ENCODE data around the gene ZCCHC4. TPM values are rescaled to one million over a fixed set of nuclear protein-coding genes. Genes with fewer than 3 reads are reported as not detected.
"Not testable (repeated sequence)": the region's sequence is repeated elsewhere in the genome, so short reads cannot be mapped to it uniquely, and the experiment has no call there.

ZCCHC4 gene
- total RNA-seq, 2 donors from 2014 or later = 12.7 to 17.2 TPM

DNA sequence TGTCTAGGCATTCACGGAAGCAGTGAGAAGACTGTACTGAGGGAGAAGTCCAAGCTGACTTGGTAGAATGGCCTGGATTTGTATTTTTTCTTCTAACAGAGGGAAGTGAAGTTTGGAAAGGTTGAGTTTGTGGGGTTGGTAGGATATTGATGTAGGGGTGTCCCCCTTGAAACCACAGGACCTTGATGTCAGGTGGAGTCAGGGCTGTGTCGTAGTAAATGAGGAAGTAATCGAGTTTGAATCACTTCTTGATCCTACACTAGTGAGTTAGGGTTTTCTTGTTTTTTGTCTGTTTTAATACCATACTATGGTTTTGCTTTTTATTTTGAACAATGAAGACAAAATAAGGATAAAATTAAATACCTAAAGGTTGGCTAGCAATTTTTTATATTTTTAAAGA, 34.3 kb downstream of the ZCCHC4 start:
- H3K27me3 Mint-ChIP-seq = no peaks in the 10 kb centered on the region
- ATAC-seq (replicated peaks) = peak; percentile 57
- H3K4me1 Mint-ChIP-seq = peaks cover 3% of the 10 kb centered on the region
- no peaks in the 10 kb centered on the region for H3K9me3 Mint-ChIP-seq
- peak overlapping the region; percentile 1 for H3K27ac Mint-ChIP-seq
- H3K36me3 Mint-ChIP-seq (ENCODE audit: low read depth) = peaks cover 28% of the 10 kb centered on the region
- no peak overlapping the region for H3K4me3 Mint-ChIP-seq

DNA sequence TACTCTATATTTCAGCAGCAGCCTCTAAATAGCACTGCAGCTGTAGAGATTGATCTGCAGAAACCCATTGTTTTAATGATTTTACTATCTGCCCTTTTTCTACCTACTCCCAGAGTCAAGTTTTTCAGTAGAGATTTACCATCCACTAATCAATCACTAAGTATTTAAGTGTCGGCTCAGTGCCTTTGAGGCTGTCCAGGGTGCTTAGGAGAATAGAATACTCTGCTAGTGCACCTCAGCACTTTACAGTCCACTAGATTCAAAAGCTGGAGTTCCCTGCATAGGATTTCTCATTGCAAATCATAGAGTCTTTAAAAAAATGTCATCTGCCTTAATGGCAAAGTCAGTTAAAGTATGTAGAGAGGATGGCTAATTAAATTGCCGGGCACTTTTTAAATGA, 34.9 kb downstream of the ZCCHC4 start:
- no peak for ATAC-seq (replicated peaks)
- Mint-ChIP-seq H3K27ac (no peak overlapping the region), H3K4me1 (peaks cover 3% of the 10 kb centered on the region), H3K4me3 (no peak overlapping the region), H3K27me3 (no peaks in the 10 kb centered on the region), H3K36me3 (ENCODE audit: low read depth) (peaks cover 34% of the 10 kb centered on the region), H3K9me3 (no peaks in the 10 kb centered on the region)

DNA sequence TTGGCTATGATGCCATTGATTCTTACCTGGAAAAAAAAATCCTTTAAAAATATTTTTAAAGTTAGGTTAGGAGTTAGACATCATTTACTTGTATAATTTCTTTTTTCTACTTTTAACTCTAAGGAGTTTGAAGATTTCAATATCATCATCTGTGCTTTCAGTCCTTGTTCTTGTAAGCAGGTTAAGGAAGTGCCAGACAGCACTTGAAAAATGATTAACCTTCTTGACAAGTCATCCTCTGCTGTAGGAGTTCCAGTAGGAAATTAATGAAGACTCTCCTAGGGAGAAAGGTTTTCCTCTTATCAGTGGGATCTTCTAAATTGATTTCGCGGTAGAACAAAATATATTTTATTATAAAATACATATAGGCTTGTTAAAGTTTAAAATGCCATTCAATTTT, 35.4 kb downstream of the ZCCHC4 start:
- no peak overlapping the region for H3K4me3 Mint-ChIP-seq

DNA sequence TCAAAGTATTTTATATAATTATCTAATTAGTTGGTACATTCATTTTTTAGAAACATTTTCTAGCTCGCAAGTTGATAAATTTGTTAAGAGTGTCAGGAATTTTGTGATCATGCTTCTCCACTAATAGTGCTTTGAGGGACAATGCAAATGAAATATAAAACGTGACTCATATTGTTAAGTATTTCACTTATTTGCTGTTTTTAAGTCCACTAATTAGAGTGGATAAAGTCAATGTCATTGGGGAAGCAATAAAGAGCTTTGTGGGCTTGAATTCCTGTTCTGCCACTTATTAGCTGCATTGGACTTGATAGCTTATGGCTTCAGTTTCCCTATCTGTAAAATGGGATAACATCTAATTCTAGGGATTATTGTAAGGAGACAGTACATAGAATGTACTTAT, 38.0 kb downstream of the ZCCHC4 start:
- H3K4me3 Mint-ChIP-seq = no peak overlapping the region
- ATAC-seq (replicated peaks) = no peak
- H3K27ac Mint-ChIP-seq = no peak overlapping the region
- peaks cover 32% of the 10 kb centered on the region for H3K36me3 Mint-ChIP-seq (ENCODE audit: low read depth)
- H3K27me3 Mint-ChIP-seq = no peaks in the 10 kb centered on the region
- peaks cover 3% of the 10 kb centered on the region for H3K4me1 Mint-ChIP-seq
- H3K9me3 Mint-ChIP-seq = no peaks in the 10 kb centered on the region

More for the DNA sequence above, 35.4 kb downstream of the ZCCHC4 start:
- Mint-ChIP-seq H3K27me3 (no peaks in the 10 kb centered on the region), H3K27ac (no peak overlapping the region), H3K9me3 (no peaks in the 10 kb centered on the region), H3K36me3 (ENCODE audit: low read depth) (peaks cover 35% of the 10 kb centered on the region), H3K4me1 (peaks cover 3% of the 10 kb centered on the region)
- ATAC-seq (replicated peaks) = no peak

DNA sequence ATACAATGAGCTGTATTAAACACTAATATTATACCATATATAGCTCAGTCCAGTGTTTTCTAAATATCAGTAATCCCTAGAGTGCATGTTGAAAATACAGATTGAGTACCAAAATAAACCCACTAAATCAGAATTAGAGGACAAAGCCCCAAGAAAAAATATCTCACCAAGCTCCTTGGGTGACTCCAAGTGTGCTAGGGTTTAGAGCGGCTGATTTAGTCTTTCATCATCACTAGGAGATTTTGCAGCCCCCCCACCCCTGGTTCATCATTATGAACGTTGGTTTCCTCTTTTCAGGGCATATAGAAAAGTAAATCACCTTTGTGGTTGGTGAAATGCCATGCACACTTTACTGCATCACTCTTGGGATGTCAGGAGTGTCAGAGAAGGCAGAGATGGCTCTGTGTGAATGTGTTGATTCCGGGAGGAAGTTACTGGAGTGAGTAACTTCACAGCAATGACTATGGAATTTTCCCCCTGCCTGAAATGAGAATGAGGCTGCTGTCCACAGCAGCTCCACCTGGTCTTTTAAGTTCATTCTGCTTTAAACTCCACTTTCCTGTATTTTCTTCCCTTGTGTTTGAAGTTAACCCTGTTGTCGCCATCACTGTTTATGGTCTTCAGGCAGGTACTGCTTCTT, 39.3 kb downstream of the ZCCHC4 start:
- H3K27ac Mint-ChIP-seq = peak overlapping the region; percentile 41
- H3K4me3 Mint-ChIP-seq = no peak overlapping the region
- no peaks in the 10 kb centered on the region for H3K9me3 Mint-ChIP-seq
- no peaks in the 10 kb centered on the region for H3K27me3 Mint-ChIP-seq
- ATAC-seq (replicated peaks) = no peak
- H3K36me3 Mint-ChIP-seq (ENCODE audit: low read depth) = peaks cover 38% of the 10 kb centered on the region
- H3K4me1 Mint-ChIP-seq = no peaks in the 10 kb centered on the region

DNA sequence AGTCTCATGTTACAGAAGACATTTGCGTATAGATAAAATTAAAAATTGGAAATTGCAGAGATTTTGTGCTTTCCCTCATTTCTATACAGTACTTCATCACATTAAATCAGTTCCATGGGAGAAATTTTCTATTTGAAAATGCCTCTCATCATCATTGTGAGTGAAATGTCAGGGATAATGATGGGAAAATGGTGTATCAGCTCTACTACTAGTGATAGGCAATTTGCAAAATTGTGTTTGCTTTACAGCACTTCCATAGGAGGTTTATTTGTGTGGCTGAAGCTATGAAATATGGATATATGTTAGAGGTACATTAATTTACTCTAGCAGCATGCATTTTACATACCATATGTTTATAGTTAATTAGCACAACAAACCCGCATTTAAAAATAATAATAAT, 43.5 kb downstream of the ZCCHC4 start:
- Mint-ChIP-seq H3K9me3 (no peaks in the 10 kb centered on the region), H3K36me3 (ENCODE audit: low read depth) (peaks cover 26% of the 10 kb centered on the region), H3K27ac (no peak overlapping the region), H3K4me1 (no peaks in the 10 kb centered on the region), H3K4me3 (no peak overlapping the region), H3K27me3 (no peaks in the 10 kb centered on the region)
- no peak for ATAC-seq (replicated peaks)

DNA sequence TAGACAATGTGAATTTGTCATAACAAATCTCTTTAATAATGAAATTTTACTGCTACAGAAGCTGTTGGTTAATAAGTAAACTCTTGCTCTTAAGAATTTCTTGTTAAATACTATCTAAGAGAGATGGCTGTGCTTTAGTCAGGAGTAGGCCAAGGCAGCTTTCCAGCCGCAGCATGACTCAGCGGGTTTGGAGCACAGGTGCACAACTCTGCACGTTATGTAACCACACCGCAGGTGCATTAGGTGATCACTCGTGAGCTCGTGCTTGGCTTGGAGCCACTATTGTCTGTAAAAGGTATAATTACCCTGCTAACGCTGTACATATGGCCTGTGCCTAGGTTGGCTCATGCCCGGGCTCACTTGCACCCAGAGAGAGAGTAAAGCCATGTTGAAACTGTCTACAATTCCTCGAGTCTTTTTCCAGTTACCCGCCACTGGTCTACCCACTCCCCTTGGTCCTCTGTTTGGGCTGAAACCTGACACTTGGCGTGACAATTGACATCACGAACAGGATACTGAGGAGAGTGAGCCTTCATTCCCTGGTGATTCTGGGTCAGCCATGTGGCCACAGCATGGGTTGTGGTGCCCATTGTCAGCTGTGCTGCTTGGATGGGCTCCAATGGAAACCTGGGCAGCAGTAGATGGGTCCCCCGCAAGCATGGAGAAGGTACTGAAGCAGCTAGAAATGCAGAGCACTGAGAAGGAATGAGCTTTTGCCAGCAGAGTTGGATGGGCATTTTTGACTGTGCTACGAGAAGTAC, 46.1 kb downstream of the ZCCHC4 start:
- Mint-ChIP-seq H3K27ac (no peak overlapping the region), H3K27me3 (no peaks in the 10 kb centered on the region), H3K4me1 (no peaks in the 10 kb centered on the region), H3K9me3 (no peaks in the 10 kb centered on the region), H3K36me3 (ENCODE audit: low read depth) (peaks cover 22% of the 10 kb centered on the region), H3K4me3 (no peak overlapping the region)
- ATAC-seq (replicated peaks) = no peak

DNA sequence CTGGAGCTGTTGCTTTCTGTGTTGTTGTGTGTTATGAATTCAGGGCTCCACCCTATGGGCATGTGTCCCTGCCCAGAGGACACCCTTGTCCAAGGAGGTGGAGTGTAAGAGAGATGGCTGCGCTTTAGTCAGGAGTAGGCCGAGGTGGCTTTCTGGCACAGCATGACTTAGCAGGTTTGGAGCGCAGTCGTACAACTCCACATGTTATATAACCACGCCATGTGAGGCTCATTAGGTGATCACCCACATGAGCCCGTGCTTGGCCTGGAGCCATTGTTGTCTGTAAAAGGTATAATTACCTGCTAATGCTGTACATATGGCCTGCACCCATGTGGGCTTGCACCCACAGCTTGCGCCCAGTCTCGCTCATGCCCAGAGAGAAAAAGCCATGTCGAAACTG, 48.7 kb downstream of the ZCCHC4 start:
- Mint-ChIP-seq H3K27me3 (no peaks in the 10 kb centered on the region), H3K9me3 (no peaks in the 10 kb centered on the region), H3K36me3 (ENCODE audit: low read depth) (peaks cover 30% of the 10 kb centered on the region), H3K4me3 (no peak overlapping the region), H3K27ac (no peak overlapping the region), H3K4me1 (no peaks in the 10 kb centered on the region)
- no peak for ATAC-seq (replicated peaks)

DNA sequence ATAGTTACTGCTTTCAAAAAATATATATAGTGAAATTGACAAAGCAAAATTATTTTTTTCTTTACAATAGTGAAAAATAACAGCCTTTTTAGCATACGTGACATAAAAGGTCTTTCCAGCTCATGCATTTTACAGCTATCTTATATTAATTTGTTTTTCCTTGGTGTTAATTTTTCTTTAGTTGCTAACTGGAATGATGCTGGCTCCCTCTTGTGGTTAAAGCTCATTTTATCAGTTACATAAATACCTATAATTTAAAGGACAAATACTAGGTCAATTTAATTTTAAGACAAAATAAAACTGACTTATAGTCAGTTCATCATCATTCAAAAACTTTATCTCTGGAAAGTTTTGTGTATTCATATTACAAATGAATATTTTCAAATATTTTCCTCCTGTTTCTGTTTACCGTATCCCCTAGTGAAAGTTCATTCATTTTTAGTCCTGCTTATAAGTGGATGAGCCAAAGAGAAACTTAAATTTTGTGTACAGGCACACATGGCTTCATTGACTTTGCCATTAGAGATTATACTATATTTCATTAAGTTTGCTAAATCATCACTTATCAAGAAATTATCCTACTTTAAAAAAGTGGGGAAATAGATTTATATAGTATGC, 54.5 kb downstream of the ZCCHC4 start:
- no peak for ATAC-seq (replicated peaks)
- Mint-ChIP-seq H3K27ac (no peak overlapping the region), H3K4me1 (no peaks in the 10 kb centered on the region), H3K4me3 (no peak overlapping the region), H3K36me3 (ENCODE audit: low read depth) (peaks cover 43% of the 10 kb centered on the region), H3K27me3 (no peaks in the 10 kb centered on the region), H3K9me3 (no peaks in the 10 kb centered on the region)

DNA sequence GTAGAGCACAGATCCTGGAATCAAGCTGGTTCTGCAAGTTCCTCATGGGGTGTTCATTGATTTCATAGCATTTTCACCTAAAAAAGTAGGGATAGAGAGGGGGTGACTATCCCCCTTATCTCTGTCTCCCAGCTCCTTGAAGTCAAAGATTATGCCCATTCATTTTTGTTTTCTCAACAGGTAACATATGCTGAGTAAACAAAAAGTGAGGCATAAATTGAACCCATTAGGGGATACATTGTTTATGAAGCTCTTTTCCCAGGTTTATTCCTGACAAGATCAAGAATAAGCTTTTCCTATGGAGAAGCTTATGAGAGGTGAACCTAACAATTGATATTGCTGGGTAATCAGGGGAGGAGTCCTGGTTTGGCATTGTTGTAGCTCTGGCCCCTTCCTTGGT, 55.3 kb downstream of the ZCCHC4 start:
- H3K4me3 Mint-ChIP-seq = no peak overlapping the region
- no peak overlapping the region for H3K27ac Mint-ChIP-seq
- no peaks in the 10 kb centered on the region for H3K9me3 Mint-ChIP-seq
- H3K36me3 Mint-ChIP-seq (ENCODE audit: low read depth) = peaks cover 43% of the 10 kb centered on the region
- no peak for ATAC-seq (replicated peaks)
- no peaks in the 10 kb centered on the region for H3K4me1 Mint-ChIP-seq
- H3K27me3 Mint-ChIP-seq = no peaks in the 10 kb centered on the region

DNA sequence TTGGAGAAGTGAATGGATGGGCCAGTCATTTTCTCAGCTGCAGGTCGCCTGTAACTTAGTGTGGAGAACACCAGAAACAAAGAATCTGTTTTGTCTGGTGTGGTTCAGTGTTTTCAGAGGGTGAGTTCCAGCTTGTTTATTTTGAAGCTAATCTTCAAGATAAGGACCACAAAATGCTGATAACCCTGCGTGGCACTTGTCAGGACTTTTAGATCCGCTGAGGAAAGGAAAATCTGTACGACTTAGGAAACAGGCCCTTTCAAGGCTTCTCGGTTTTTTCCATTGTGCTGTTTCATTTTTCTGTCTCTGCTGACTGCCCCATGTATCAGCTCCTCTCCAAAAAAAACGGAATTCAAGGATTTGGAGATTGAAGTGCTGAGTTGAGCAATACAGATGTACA, 55.7 kb downstream of the ZCCHC4 start:
- H3K27ac Mint-ChIP-seq = no peak overlapping the region
- H3K27me3 Mint-ChIP-seq = no peaks in the 10 kb centered on the region
- peaks cover 39% of the 10 kb centered on the region for H3K36me3 Mint-ChIP-seq (ENCODE audit: low read depth)
- H3K4me1 Mint-ChIP-seq = no peaks in the 10 kb centered on the region
- H3K9me3 Mint-ChIP-seq = no peaks in the 10 kb centered on the region
- no peak overlapping the region for H3K4me3 Mint-ChIP-seq
- ATAC-seq (replicated peaks) = no peak

DNA sequence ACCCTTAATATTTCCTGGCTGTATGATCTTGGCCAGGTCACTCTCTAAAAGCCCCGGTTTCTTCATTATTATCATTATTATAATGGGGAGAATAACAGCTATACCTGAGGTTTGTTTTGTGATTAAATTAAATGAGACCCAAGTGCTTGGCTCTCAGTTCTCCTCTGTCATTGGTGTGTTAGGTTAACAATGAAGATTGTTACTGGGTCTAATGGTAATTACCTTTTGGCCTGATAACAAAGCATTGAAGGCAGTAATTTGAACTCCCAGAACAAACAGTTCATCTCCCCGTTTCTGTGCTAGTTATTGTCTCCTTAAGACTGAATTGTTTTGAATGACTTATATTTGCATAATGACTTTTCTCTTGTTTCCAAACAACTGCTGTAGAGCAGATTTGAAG, 57.7 kb downstream of the ZCCHC4 start:
- Mint-ChIP-seq H3K4me1 (no peaks in the 10 kb centered on the region), H3K27ac (no peak overlapping the region), H3K9me3 (no peaks in the 10 kb centered on the region), H3K27me3 (no peaks in the 10 kb centered on the region), H3K4me3 (no peak overlapping the region), H3K36me3 (ENCODE audit: low read depth) (peaks cover 23% of the 10 kb centered on the region)
- no peak for ATAC-seq (replicated peaks)

DNA sequence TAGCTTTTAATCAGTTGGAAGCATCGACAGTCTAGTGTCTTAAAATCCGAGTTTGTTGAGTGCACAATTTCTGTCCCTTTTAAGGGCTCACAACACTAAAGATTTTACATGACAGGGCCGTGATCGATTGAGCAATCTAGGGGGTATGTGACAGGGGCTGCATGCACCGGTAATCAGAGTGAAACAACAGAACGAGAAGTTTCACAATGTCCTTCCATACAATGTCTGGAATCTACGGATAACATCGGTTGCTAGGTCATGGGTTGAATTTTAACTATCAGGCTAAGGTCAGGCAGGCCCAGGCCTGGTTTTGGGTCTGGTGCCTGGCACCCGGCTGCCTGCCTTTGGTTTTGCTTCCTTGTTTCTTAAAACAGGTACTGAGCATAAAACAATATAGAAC, 60.0 kb downstream of the ZCCHC4 start:
- H3K27me3 Mint-ChIP-seq; H3K4me1 Mint-ChIP-seq; H3K27ac Mint-ChIP-seq; H3K4me3 Mint-ChIP-seq; H3K9me3 Mint-ChIP-seq; ATAC-seq (replicated peaks): not testable (repeated sequence)
- peaks cover 20% of the 10 kb centered on the region for H3K36me3 Mint-ChIP-seq (ENCODE audit: low read depth)

DNA sequence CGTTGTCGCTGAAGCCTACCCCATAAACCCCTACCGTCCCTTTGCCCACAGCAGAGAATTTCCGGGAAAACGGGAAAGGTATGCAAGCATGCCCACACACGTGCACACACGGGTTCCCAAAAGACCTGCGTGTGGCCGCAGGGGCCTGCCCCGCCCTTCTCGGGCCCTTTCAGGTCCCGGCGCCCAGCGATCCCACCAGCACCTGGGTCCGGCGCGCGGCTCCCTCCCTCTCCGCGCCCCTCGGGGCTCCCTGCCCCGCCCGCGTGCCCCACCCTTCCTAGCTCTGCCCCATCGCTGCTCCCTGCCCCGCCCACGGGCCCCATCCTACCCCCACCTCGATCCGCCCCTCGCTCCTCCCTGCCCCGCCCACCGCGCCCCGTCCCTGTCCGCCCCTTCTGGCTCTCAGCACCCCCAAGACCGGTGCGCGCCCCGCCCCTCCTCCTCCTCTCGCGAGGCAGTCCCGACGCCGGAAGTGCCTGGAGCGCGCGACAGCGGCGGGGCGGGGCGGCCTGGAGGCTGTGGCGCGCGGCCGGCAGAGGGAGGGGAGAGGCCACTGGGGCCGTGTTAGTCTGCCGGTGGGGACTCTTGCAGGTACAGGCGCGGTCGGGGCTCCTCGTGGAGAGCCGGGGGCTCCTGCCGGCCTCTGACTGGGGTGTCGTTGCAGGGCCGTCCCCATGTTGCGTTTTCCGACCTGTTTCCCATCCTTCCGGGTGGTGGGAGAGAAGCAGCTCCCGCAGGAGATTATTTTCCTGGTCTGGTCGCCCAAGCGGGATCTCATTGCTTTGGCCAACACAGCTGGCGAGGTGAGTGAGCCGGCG, 64.4 kb downstream of the ZCCHC4 start, which contains the start of gene ANAPC4:
Gene ANAPC4 (plus strand): TSS at position 510 of the 818 bp plus-strand sequence. CDS start 165 bp downstream, at position 675.
- Mint-ChIP-seq H3K9me3 (no peaks in the 10 kb centered on the region), H3K27me3 (no peaks in the 10 kb centered on the region), H3K4me1 (no peaks in the 10 kb centered on the region), H3K36me3 (ENCODE audit: low read depth) (no peaks in the 10 kb centered on the region), H3K4me3 (no peak within 1 kb of the TSS), H3K27ac (peak within 1 kb of the TSS; percentile 45)
- ATAC-seq (replicated peaks) = peak; percentile 98

Measured in activated T-helper 17 cell treated with anti-CD3 and anti-CD28 coated beads, Interleukin-2, amount 50 U/mL, for 72 hours (primary cell).